ENCODE results near the gene GP1BB.

DNA sequence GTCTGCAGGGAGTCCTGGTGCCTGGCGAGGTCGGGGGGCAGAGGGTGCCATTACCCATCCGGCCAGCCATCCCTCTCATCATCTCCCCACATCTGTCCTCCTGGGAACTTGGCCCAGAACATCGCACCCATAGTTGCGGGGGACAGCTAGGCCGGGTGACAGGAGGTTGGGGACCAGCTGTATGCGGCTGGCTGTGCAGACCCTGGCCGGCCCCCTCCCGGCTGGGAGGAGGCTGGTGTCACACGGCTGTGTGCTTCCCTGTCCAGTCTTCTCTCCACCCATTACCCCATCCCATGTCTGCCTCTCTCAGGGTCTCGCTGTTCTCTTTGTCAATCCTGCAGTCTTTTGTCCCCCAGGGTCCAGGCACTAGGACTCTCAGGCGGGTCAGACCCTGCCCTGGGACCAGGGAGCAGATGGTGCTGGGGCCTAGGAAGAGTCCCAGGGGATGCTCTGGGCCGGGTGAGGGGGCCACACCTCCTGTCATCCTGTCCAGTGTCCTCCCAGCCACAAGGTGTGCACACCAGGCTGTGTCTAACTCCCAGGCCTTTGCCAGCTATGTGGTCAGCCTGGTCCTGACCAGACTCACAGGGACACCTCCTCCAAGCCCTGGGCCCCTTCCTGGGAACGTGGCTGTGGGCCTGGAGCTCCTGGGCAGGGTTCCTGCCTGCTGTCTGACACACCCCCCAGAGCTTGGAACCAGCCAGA, 30.8 kb downstream of the GP1BB start:
- TF ChIP-seq EZH2 (IDR thresholded peaks at IDR 0.05; ENCODE audit: borderline replicate concordance, low read depth, low read length, severe bottlenecking), result no peak
- TF ChIP-seq CTCF (IDR thresholded peaks at IDR 0.05; ENCODE audit: borderline replicate concordance, extremely low read depth, low read length, poor library complexity, severe bottlenecking), result no peak

All from DND-41 (cell line).